HEK293 (cell line): ENCODE measurements around the gene CRB2.

ENCODE experiments used
- MEIS1 ChIP-seq: sonication (generic); formaldehyde crosslinking; IDR thresholded peaks from 2 replicates; pipeline ENCODE4 v1.8.1; 2022; ENCODE audit warnings: missing genetic modification reagents, mild to moderate bottlenecking, borderline replicate concordance
- MYNN ChIP-seq: fragments of 450-650 bp; formaldehyde crosslinking; IDR thresholded peaks from 2 replicates; pipeline ENCODE4 v1.5.1; 2016; ENCODE audit warnings: missing biosample characterization, missing genetic modification characterization, borderline replicate concordance
- MZF1 ChIP-seq: fragments of 450-650 bp; formaldehyde crosslinking; IDR thresholded peaks from 2 replicates; pipeline ENCODE4 v1.5.1; 2017; ENCODE audit warnings: missing biosample characterization, missing genetic modification characterization, borderline replicate concordance
- REPIN1 ChIP-seq: fragments of 450-650 bp; formaldehyde crosslinking; IDR thresholded peaks from 2 replicates; pipeline ENCODE4 v1.5.1; 2017; ENCODE audit warnings: missing biosample characterization, missing genetic modification characterization, low read depth
- ZFP3 ChIP-seq: fragments of 450-650 bp; formaldehyde crosslinking; IDR thresholded peaks from 2 replicates; pipeline ENCODE4 v1.5.1; 2016; ENCODE audit warnings: low read depth, missing biosample characterization, missing genetic modification characterization
- ZNF138 ChIP-seq: fragments of 450-650 bp; formaldehyde crosslinking; IDR thresholded peaks from 2 replicates; pipeline ENCODE4 v1.5.1; 2016; ENCODE audit warnings: missing biosample characterization, missing genetic modification characterization, borderline replicate concordance
- TF ChIP-seq, protein P1 (sequence below): fragments of 450-650 bp; formaldehyde crosslinking; IDR thresholded peaks from 2 replicates; pipeline ENCODE4 v1.5.1; 2017; ENCODE audit warnings: missing biosample characterization, mild to moderate bottlenecking, missing genetic modification characterization, moderate library complexity
- TF ChIP-seq, protein P2 (sequence below): fragments of 450-650 bp; formaldehyde crosslinking; IDR thresholded peaks from 2 replicates; pipeline ENCODE4 v1.5.1; 2016; ENCODE audit warnings: missing biosample characterization, missing genetic modification characterization
- TF ChIP-seq, protein P3 (sequence below): fragments of 450-650 bp; formaldehyde crosslinking; IDR thresholded peaks from 2 replicates; pipeline ENCODE4 v1.5.1; 2017; ENCODE audit warnings: missing biosample characterization, missing genetic modification characterization
- TF ChIP-seq, protein P4 (sequence below): fragments of 450-650 bp; formaldehyde crosslinking; IDR thresholded peaks from 2 replicates; pipeline ENCODE4 v1.5.1; 2016; ENCODE audit warnings: missing biosample characterization, missing genetic modification characterization

DNA sequence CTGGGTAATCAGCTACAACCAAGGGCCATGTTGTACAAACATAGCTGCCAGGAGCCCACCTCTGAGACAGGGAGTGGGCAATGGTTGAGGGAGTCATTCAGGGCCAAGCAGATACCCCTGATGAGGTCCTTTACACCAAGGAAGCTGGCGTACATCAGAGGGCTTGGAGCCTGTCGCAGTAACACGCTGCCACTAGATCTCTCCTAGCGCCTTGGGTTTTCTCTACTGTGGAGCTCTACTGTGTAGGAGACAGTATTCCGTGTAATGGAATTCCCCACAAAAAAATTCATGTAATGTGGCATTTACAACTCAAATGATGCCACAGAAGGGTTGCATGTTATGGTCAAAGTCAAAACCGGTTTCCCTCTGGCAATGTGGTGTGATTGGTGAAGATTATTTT, 41.4 kb upstream of the CRB2 start:
- TF ChIP-seq, protein P1, sequence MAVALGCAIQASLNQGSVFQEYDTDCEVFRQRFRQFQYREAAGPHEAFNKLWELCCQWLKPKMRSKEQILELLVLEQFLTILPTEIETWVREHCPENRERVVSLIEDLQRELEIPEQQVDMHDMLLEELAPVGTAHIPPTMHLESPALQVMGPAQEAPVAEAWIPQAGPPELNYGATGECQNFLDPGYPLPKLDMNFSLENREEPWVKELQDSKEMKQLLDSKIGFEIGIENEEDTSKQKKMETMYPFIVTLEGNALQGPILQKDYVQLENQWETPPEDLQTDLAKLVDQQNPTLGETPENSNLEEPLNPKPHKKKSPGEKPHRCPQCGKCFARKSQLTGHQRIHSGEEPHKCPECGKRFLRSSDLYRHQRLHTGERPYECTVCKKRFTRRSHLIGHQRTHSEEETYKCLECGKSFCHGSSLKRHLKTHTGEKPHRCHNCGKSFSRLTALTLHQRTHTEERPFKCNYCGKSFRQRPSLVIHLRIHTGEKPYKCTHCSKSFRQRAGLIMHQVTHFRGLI = no peak
- TF ChIP-seq MZF1 (tag by site-specific recombination) = no peak
- TF ChIP-seq ZNF138 (tag by site-specific recombination) = no peak
- no peak for TF ChIP-seq MYNN (tag by site-specific recombination)
- TF ChIP-seq, protein P2, sequence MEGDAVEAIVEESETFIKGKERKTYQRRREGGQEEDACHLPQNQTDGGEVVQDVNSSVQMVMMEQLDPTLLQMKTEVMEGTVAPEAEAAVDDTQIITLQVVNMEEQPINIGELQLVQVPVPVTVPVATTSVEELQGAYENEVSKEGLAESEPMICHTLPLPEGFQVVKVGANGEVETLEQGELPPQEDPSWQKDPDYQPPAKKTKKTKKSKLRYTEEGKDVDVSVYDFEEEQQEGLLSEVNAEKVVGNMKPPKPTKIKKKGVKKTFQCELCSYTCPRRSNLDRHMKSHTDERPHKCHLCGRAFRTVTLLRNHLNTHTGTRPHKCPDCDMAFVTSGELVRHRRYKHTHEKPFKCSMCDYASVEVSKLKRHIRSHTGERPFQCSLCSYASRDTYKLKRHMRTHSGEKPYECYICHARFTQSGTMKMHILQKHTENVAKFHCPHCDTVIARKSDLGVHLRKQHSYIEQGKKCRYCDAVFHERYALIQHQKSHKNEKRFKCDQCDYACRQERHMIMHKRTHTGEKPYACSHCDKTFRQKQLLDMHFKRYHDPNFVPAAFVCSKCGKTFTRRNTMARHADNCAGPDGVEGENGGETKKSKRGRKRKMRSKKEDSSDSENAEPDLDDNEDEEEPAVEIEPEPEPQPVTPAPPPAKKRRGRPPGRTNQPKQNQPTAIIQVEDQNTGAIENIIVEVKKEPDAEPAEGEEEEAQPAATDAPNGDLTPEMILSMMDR (tag by site-specific recombination) = no peak
- TF ChIP-seq, protein P3, sequence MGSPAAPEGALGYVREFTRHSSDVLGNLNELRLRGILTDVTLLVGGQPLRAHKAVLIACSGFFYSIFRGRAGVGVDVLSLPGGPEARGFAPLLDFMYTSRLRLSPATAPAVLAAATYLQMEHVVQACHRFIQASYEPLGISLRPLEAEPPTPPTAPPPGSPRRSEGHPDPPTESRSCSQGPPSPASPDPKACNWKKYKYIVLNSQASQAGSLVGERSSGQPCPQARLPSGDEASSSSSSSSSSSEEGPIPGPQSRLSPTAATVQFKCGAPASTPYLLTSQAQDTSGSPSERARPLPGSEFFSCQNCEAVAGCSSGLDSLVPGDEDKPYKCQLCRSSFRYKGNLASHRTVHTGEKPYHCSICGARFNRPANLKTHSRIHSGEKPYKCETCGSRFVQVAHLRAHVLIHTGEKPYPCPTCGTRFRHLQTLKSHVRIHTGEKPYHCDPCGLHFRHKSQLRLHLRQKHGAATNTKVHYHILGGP (tag by site-specific recombination) = no peak
- no peak for TF ChIP-seq REPIN1 (tag by site-specific recombination)
- no peak for TF ChIP-seq ZFP3 (tag by site-specific recombination)
- TF ChIP-seq, protein P4, sequence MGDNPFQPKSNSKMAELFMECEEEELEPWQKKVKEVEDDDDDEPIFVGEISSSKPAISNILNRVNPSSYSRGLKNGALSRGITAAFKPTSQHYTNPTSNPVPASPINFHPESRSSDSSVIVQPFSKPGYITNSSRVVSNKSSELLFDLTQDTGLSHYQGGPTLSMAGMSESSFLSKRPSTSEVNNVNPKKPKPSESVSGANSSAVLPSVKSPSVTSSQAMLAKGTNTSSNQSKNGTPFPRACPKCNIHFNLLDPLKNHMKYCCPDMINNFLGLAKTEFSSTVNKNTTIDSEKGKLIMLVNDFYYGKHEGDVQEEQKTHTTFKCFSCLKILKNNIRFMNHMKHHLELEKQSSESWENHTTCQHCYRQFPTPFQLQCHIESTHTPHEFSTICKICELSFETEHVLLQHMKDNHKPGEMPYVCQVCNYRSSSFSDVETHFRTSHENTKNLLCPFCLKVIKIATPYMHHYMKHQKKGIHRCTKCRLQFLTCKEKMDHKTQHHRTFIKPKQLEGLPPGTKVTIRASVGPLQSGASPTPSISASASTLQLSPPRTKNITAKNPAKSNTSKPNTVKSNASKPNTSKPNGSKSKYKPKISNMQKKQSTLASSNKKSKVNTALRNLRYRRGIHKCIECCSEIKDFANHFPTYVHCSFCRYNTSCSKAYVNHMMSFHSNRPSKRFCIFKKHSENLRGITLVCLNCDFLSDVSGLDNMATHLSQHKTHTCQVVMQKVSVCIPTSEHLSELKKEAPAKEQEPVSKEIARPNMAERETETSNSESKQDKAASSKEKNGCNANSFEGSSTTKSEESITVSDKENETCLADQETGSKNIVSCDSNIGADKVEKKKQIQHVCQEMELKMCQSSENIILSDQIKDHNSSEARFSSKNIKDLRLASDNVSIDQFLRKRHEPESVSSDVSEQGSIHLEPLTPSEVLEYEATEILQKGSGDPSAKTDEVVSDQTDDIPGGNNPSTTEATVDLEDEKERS (tag by site-specific recombination) = no peak
- TF ChIP-seq MEIS1 (CRISPR knock-in tag) = no peak
